Stimulated activated CD4-positive, alpha-beta T cell treated with anti-CD3 and anti-CD28 coated beads, Interleukin-4, amount 100 ng/mL, for 48 hours (primary cell): Measurements from ENCODE around the gene SF3B5.
A peak's percentile ranks its signal among the peaks of the same experiment; 100 is the strongest.
"Not testable (repeated sequence)": the region's sequence is repeated elsewhere in the genome, so short reads cannot be mapped to it uniquely, and the experiment has no call there.

Experiments
- DNase-seq, 2 donors: peaks; one replicate each; pipeline ENCODE4 v3.0.0-alpha.2; 2020; ENCODE audit warnings: low read depth in 2 of 2

SF3B5 gene

DNA sequence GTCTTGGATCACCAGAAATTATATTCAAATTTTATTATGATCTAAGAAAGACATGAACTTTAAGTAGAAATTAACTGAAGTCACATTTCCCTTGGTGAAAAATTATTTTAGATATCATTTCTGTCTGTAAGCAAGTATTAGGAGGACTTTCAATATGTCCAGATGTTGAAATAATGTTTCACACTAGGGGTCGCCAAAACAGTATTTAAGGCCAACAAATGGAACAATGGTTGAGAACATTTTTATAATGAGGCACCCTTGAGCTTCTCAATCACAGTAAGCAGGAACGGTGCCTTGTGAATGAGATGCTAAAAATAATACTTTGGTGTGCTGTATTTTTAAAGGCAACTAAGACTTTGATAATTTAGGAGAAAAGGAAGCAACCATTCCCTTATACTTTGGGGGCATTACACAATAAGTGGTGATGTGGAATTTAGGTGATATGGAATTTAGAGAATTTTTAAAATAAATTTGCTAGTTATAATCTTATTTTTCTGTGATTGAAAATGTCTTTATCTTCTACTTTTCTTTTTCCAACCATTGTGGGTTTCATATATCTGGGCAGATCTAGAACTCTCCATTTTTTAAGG, 9.6 kb upstream of the SF3B5 start:
- DNase-seq = peak in 1 of 2 donors; percentile 17

DNA sequence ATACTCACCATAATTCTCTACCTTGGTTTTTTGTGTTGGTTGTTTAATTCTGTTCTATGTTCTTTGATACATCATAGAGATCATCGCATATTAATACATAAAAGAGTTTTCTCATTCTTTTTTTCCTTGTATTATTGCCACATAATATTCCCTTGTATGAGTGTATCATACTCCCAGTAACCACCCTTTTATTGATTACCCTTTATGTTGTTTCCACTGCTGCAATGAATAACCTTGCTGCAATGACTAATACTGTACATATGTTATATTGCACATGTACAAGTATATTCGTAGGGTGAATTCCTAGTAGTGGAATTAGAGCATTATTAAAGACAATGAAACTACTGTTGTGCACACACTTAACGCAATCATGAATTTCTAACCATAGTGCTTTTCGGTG, 9.1 kb upstream of the SF3B5 start:
- DNase-seq = no peak

DNA sequence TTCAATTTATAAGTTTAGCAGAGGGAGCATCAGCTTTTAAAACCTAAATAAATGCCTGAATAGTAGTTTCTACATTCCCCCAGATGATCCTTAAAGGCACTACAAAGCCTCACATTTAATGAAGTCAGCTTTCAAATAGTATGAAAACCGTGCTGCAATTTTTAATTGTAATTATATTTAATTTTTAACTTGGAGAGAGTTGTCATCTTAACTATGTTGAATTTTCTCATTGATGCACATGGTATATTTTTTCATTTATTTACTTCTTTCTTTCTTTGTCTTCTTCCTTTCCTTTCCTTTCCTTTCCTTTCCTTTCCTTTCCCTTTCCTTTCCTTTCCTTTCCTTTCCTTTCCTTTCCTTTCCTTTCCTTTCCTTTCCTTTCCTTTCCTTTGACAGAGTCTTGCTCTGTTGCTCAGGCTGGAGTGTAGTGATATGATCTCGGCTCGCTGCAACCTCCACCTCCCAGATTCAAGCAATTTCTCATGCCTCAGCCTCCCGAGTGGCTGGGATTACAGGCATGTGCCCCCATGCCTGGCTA, 7.7 kb upstream of the SF3B5 start:
- no peak for DNase-seq

DNA sequence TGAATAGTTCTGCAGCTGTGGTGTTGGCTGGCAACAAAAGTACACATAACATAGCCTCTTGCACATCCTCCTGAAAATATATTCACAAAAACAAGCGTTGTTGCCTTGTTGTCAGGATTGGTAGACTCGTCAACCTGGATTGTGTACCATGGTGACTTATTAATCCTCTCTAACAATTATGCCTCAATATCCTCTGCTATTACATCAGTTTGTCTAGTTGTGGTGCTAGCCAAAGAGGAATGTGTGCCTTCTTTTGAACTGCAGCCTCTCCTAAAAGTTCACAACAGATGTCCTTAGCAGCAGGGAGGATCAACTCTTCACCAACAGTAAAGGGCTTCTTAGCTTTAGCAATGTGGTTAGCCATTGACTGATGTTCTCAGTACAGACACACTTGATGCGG, 3.6 kb upstream of the SF3B5 start:
- DNase-seq = no peak

DNA sequence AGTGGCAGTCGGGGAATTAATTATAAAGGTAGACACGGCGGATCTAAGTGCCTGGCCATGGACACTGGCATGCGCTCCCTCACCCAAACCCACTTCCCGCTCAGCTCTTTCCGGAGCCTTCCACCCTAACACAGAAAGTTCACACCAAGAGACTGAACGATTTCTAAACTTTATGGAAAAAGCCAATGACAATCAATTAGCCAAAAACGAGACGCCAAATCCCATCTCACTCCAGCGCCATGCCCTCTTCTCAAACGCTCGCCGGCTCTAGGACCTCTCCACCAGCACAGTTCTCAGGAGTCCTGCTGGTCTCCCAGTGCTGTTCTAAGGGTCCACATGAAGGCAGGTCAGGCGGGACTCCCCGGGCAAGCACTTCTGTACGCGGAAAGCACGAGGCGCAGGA, 641 bp downstream of the SF3B5 start:
- peak in 1 of 2 donors; percentile 2 for DNase-seq

DNA sequence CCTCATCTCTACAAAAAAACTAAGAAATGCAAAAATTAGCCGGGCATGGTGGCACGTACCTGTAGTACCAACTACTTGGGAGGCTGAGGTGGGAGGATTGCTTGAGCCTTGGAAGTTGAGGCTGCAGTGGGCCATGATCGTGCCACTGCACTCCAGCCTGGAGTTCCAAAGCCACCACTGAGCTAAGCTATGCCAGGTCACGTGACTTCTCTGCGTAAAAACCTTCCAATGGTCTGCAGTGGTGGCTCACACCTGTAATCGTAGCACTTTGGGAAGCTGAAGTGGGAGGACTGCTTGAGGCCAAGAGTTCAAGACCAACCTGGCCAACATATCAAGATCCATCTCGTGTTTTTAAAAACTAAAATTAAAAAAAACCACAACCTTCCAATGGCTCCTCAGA, 1.7 kb downstream of the SF3B5 start:
- DNase-seq = no peak

DNA sequence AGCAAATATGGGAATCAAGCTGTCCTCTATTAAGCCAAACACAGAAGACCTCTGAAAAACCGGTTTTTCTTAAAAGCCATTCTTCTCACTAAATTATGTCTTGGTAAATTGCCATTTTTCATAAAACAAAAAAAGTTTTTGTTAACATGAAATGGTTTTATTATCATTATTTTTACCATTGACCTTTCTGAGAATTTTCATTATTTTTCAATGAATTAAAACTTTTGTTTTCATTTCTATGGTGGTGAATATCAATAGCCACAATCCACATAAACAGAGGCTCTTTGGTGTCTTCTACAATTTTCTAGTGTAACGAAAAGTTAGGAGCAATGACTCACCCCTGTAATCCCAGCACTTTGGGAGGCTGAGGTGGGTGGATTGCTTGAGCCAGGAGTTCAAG, 2.1 kb downstream of the SF3B5 start:
- DNase-seq = no peak

DNA sequence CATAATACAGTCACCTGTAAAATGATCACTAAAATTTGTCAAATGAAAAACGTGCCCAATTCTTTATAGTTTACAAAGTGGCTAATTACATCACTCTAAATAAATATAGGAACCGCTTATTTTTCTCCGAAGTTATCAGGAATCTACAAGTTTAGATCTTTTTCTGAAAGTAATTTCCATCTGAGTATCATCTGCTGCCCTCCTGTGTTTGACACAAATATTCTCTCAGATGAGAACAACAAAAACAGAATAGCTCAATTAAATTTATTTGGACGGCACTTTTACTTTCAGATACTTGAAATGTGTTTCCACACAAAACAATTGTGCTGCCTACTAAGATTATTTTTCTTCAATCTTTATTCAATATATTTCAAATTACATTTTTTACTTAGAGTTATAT, 5.0 kb downstream of the SF3B5 start:
- no peak for DNase-seq

DNA sequence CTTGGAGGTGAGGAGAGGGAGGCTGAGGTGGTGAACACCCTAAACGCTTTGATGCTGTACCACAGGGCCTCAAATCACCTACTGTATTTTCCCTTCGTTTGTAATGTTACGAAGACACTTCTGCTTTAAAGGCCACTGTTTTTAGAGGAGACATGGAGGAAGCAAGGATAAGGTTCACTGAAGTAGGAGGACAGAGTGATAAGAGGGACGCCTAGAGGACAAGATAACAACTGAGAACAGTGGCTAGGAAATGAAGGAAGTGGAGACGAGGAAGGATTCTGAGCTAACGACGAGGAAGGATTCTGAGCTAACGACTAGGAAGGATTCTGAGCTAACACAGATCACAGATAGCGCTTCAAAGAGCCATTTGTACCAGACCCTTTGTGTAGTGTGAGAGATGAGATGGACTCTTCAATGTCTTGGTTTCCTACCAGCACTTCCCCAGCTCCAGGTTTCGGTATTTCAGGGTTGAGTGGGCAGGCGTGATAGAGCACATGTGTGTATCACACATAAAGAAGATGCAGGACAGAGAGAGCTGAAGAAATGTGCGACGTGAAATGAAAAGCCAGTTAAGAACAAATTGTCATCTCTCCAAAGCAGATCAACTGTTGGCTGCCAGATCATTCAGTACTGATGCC, 7.5 kb downstream of the SF3B5 start:
- DNase-seq = no peak

DNA sequence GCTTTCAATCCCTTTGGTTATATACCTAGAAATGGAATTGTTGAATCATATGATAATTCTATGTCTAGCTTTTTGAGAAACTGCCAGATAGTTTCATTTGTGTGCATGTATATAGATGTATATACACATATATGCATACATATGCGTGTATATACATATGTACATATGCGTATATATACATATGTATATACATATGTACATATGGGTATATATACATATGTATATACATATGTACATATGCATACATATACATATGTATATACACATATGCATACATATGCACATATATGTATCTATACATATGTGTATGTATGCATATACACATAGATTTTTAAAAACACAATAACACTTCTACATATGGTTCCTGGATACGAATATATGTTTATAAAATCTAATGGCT, 8.4 kb downstream of the SF3B5 start:
- DNase-seq = no peak

DNA sequence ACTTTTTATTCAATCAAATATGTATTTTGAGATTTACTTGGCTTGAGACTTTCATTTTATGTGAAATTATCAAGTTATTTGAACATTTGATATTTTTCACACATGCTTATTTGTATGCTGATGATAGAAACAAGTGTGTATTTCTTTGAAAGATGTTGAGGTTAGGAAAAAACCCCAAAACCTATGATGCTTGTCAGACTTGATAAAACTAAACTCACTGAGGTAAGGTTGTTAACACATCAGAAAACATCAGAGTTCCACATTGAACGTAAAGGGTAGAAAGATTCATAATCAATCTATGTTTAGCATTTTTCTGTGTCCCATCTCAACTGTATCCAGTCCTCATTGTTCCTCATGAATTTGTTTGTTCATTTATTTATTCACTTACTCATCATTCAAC, 12.2 kb downstream of the SF3B5 start:
- DNase-seq = no peak

DNA sequence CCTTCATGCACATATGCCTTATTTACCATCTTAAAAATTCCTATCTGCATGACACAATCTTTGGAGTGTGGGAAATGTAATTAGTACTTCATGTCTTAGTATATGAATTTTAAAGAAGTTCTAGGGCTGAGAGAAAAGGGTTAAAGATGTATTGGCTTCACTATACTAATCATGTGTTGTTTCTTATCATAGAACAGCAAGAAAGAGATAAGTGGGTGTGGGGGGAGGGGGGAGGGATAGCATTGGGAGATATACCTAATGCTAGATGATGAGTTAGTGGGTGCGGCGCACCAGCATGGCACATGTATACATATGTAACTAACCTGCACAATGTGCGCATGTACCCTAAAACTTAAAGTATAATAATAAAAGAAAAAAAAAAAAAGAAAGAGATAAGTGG, 13.0 kb downstream of the SF3B5 start:
- not testable (repeated sequence) for DNase-seq

DNA sequence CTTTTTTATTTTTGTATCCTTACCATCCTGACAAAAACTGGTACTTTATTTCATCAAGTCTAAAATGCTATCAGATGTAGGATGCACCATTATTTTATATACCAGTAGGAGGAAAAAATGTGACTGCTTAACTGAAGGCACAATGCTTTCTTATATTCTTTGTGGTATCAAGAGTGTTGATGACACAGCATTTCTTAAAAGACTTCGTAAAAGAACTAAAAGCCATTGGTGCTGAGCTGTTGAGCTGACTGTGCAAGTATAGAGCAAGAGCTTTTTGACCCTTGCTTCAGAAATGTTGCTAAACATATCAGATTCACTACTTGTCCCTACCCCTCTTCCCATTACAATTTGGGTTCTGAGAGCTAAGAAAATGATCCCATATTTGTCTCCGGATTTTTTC, 17.5 kb downstream of the SF3B5 start:
- DNase-seq = no peak

DNA sequence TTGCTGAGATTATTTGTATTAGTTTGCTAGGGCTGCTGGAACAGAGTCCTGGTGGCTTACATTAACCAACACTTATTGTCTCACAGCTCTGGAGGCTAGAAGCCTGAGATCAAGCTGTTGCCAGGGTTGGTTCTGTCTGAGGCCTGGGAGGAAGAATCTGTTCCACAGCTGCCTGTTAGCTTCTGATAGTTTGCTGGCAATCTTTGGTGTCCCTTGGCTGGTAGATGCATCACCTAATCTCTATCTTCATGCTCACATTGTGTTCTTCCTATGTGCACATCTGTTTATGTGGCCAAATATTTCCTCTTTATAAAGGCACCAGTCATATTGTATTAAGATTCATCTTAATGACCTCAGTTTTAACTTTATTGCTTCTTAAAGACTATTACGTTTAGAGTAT, 19.5 kb downstream of the SF3B5 start:
- DNase-seq = no peak

DNA sequence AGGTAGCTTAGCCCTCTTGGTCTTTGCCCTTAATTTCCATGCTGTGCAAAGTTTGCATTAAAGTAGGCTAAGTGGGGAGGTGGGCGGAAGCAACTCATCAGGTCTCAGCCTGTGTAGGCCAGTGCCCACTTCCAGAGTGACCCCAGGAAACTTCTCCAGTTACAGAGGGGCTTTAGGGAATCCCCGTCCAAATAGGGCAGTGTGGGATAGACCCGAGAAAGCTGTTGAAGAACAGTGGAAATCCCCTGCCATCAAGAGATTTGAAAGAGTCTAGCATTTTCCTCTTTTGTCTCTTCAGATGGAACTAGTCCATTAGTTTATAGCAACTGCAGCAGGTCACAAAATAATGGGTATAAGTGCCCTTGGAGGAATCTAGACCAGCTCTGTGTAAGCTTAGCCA, 20.2 kb downstream of the SF3B5 start:
- no peak for DNase-seq

DNA sequence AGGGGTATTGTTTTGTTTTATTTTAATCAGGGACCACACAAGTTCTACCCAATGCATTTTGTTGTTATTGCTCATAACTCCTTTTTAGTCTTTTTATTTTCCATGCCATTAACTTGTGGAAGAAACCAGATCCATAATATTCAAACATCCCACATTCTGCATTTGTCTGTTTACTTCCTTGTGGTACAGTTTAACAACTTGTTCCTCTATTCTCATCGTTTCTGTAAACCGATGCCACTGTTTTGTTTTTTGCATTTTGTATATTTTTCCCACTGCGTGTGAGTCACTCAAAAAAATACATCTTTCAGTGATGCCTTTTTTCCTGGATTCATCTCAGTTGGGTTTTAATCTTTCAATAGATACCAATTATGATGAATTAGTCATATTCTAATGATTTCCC, 22.3 kb downstream of the SF3B5 start:
- DNase-seq = no peak

DNA sequence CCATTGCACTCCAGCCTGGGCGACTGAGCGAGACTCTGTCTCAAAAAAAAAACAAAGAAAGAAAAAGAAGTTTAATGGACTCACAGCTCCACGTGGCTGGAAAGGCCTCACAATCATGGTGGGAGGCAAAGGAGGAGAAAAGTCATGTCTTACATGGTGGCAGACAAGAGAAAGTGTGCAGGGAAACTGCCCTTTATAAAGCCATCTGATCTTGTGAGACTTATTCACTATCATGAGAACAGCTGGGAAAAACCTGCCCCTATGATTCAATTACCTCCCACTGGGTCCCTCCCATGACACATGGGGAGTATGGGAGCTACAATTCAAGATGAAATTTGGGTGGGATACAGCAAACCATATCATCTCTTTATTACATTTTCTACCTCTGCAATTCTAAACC, 25.9 kb downstream of the SF3B5 start:
- DNase-seq = no peak

DNA sequence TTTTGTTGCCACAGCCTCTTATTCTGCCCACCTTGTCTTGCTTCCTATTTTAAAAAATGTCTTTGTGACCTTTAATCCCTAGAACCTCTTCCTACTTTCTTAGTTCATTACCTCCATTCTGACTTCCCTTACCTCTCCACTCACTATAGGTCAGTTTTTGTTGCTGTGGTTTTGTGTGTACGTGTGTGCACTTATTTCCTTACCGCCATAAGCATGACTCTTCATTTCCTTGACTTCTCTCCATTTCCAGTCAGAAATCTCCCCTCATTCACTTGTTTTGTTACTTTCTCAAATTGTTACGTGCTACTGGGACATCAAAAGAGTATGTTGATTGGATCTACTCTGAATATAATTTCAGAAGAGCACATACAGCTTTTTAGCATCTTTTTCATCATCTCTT, 26.6 kb downstream of the SF3B5 start:
- DNase-seq = no peak

DNA sequence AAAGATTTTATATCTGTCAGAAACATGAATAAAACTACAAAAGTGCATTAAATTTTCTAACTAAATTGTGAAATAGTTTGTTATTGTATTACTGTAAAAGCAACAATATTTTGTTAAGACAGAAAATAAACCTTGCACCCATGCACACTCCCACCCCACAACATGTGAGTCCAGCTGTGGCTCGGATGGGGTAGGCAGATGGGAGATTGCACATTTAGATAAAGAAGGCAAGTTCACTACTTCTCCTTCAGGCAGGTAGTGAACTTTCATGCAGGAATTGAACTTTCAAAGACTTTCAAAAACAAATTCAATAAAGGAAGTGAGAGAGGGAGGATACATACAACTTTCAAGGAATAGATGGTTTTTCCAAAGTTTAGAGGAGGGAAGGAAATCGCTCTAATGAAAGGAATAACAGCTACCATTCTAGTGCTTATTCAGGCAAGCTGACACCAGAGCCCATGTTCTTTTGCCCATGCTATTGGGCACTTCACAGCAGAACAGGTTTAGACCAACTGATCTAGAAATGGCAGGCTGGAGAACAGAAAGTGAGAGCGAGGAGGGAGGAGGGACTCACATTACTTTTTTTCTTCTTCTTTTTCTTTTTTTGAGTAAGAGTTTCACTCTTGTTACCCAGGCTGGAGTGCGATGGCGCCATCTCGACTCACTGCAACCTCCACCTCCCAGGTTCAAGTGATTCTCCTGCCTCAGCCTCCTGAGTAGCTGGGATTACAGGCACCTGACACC, 28.5 kb downstream of the SF3B5 start:
- peak; percentile 25 to 30 for DNase-seq

DNA sequence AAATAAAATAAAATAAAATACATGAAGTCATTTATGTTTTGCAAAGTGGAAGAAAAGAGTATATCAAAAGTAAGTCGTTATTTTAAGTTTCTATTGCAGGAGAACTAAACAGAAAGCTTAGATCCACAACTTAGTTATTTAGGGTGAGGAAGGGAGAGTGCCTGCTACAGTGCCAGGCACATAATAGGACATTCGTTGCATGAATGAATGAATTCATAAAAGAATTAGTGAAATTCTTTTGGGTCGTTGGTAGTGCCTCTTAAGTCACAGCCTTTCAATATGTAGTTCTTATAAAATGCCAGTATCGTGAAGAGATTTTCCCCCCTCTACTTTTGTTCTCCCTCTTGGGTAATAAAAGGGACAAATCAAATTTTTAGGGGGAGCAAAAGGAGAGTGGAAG, 29.1 kb downstream of the SF3B5 start:
- no peak for DNase-seq

DNA sequence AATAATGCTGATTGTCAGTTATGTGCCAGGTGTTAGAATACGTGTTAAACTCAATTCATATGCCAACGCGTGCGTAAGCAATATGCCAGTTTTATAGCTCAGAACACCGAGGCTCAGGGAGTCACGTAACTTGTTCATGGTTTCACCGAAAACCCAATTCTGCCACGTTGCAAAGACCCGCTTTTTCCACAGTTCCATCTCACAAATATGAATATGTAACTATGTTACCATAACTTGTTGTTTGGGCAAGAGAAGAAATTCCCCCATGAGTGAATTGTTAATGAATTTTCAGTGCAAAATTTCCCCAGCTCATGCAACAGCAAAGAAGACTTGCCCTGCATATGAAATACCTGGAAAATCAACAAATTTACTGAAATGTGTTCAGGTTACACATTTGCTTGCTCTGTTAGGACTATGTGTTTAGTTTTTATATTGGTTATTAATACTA, 30.1 kb downstream of the SF3B5 start:
- DNase-seq = peak in 1 of 2 donors; percentile 17

DNA sequence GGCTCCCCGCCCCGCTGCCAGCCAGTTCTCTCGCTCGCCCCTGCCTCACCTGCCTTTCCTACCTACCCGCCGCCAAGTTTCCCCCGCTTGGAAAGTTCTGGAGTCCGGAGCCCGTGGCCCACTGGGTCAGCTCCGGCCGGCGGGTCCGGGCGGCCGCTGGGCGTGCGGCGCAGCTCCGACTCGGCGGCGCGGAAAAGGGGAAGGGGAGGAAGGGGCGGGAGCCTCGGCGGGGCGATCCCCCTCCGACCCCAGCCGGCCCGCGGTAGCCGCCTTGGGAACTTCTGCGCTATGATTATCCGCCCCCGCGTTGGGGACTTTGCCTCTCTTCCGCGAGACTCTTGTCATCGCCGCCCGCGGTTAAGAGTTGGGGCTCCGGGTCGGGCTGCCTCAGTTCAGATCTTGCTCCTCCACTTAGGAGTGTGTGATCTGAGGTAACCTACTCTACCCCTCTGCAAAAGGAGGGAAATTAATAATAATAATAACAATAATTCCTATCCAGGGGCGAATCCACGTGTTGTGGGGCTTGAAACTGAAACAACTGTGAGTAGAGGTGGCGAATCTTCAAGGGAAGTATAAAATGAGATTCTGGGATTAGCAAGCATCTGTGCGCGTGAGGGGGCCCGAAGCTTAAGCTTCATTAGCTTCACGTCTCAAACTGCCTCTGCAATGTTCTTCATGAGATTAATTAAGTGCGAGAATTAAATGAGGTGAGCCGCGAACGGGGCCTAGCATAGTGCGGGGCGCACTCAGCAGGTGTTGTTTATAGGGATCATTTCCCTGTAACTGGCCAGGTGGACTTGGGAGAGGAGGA, 30.8 kb downstream of the SF3B5 start:
- peak; percentile 62 to 73 for DNase-seq
